ENCODE results near the gene PRR22. TPM values are rescaled to one million over a fixed set of nuclear protein-coding genes. Genes with fewer than 3 reads are reported as not detected.

The PRR22 gene
- total and polyA plus RNA-seq, 12 donors: 0.28 to 16.7 (median 1.3) TPM; not detected in 1

DNA sequence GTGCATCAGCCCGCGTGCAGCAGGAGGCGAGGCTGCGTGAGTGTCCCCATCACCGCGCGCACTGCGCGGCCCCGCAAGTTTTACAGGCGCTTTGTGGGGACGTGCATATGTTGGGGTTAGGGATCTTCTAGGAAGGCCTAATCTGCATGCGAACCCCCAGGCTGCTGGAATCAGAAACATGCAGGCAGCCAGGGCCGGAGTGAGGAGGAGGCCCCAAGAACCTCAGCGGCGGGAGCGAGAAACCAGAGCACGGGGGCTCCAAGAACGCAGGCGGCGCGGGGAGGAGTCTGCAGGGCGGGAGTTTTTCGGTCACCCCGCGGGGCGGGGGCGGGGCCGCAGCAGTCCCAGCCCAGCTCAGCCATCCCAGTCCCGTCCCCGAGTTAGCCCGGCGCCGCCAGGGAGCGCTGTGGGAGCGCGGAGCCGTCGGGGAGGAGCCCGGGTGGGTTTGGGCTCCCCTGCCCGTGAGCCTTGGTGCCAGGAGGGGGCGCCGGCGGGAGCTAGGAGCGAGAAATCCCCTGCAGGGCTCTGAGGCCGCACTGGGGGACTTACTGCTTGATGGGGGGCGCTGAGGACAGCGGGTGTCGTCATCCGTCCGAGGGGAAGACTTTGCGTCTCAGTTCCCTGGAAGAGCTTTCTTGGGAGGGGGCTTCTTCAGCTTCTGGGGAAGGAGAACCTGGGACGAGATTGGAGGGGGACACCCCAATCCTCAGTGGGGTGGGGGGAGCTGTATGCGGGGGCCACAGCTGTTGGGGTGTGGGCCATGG is 19.4 kb upstream of the PRR22 start:
- H3K27me3 ChIP-seq: no peaks in the 10 kb centered on the region
- peak overlapping the region in 3 of 5 donors; percentile 18 to 27 (median 19) for H3K27ac ChIP-seq
- 0 to 1% (median 1%) methylated on average over 5 to 54 of the region's 54 CpGs for WGBS, 4 donors
- H3K9me3 ChIP-seq (replicated peaks in 1 of 3): no peaks in the 10 kb centered on the region
- H3K4me1 ChIP-seq (replicated peaks in 1 of 2): peaks cover 33 to 40% of the 10 kb centered on the region in 2 donors
- peak overlapping the region in 1 of 4 donors; percentile 34 for H3K4me3 ChIP-seq
- TF ChIP-seq, protein P1, sequence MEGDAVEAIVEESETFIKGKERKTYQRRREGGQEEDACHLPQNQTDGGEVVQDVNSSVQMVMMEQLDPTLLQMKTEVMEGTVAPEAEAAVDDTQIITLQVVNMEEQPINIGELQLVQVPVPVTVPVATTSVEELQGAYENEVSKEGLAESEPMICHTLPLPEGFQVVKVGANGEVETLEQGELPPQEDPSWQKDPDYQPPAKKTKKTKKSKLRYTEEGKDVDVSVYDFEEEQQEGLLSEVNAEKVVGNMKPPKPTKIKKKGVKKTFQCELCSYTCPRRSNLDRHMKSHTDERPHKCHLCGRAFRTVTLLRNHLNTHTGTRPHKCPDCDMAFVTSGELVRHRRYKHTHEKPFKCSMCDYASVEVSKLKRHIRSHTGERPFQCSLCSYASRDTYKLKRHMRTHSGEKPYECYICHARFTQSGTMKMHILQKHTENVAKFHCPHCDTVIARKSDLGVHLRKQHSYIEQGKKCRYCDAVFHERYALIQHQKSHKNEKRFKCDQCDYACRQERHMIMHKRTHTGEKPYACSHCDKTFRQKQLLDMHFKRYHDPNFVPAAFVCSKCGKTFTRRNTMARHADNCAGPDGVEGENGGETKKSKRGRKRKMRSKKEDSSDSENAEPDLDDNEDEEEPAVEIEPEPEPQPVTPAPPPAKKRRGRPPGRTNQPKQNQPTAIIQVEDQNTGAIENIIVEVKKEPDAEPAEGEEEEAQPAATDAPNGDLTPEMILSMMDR (IDR thresholded peaks at IDR 0.05): peak; percentile 85 to 98 (median 90)
- TF ChIP-seq POLR2A (IDR thresholded peaks at IDR 0.05): no peak
- intact Hi-C loops (cut with DNase I): loop anchor here in 1 of 2 donors (2.0 to 10.0 kb wide), 2 partner anchors 89 to 211 kb away; no protein-coding TSS in a partner anchor
- DNase-seq: peak; percentile 91 to 93 (median 92)
- no peaks in the 10 kb centered on the region for H3K36me3 ChIP-seq (replicated peaks in 1 of 2)

DNA sequence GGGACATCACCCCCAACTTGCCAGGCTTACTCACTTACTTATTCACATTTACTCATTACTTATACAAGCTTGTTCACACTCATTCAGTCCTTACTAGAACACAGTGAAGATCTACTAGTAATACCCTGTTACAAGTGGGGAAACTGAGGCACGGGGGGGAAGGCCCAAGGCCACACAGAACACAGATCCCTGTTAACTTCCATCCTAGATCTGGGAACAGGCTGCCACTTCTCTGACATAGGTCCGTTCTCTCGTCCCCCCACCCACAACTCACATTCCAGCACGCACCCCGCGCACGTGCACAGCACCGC is 18.9 kb upstream of the PRR22 start:
- Histone ChIP-seq H3K36me3 (replicated peaks in 1 of 2) (no peaks in the 10 kb centered on the region), H3K27me3 (no peaks in the 10 kb centered on the region), H3K4me3 (peak overlapping the region in 1 of 4 donors; percentile 34), H3K9me3 (replicated peaks in 1 of 3) (no peaks in the 10 kb centered on the region), H3K4me1 (replicated peaks in 1 of 2) (peaks cover 37 to 42% of the 10 kb centered on the region in 2 donors), H3K27ac (peak overlapping the region in 3 of 5 donors; percentile 18 to 27 (median 19))
- TF ChIP-seq, protein P1 (IDR thresholded peaks at IDR 0.05): no peak
- TF ChIP-seq POLR2A (IDR thresholded peaks at IDR 0.05): no peak
- peak in 1 of 7 donors; percentile 10 for DNase-seq
- intact Hi-C loops (cut with DNase I): loop anchor here in 1 of 2 donors (10.0 kb wide), 1 partner anchor 211 kb away; no protein-coding TSS in a partner anchor
- 5 to 11% (median 5%) methylated on average over 3 to 8 of the region's 8 CpGs for WGBS, 4 donors

DNA sequence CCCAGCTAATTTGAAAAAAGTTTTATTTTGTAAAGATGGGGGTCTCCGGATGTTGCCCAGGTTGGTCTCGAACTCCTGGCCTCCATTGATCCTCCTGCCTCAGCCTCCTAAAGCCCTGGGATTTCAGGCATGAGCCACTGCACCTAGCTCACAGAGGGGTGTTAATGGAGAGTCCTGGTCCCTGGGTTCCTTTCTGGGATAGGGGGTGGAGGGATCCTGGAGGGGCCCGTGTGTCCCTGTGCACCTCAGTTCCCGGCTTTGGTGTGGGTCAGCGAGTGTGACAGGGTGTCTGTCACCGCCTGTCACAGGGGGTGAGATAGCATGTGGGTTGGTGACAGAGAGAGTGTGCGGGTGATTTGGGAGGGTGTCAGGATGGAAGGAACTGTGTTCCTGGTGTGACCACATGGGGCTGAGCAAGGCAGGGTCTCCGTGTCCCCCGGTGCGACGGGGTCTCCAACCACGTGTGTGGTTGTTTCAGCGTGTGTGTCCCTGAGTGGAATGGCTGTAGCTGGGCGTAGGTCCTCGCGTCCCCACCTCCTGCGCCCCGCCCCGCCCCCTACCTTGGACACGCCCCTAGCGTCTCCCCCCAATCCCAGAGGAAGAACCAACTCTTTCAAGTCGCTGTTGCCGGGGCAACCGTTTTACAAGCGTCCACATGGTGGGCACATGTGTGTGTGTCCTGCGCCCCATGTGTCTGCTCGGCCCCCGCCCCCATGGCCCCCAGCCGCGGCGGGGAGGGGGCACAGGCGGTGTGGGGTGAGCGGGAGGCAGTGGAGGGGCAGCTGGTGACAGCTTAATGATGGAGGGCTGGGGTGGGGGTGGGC is 17.5 kb upstream of the PRR22 start:
- Histone ChIP-seq H3K9me3 (replicated peaks in 1 of 3) (no peaks in the 10 kb centered on the region), H3K27ac (no peak overlapping the region), H3K27me3 (no peaks in the 10 kb centered on the region), H3K4me3 (no peak overlapping the region), H3K4me1 (replicated peaks in 1 of 2) (peaks cover 37 to 42% of the 10 kb centered on the region in 2 donors), H3K36me3 (replicated peaks in 1 of 2) (no peaks in the 10 kb centered on the region)
- peak in 2 of 7 donors; percentile 43 to 52 for DNase-seq
- TF ChIP-seq POLR2A (IDR thresholded peaks at IDR 0.05): no peak
- TF ChIP-seq, protein P1 (IDR thresholded peaks at IDR 0.05): no peak
- intact Hi-C loops (cut with DNase I): loop anchor here in 1 of 2 donors (10.0 kb wide), 1 partner anchor 213 kb away; no protein-coding TSS in a partner anchor
- whole genome bisulfite sequencing, 4 donors: 18 to 37% (median 24%) methylated on average over 12 to 33 of the region's 33 CpGs
